HUES48 (cell line): ENCODE results near the gene TRIO.
"Not testable (repeated sequence)": the region's sequence is repeated elsewhere in the genome, so short reads cannot be mapped to it uniquely, and the experiment has no call there.

Experiments used
- H3K27ac ChIP-seq: one replicate; pipeline ENCODE4 v1.7.0; 2013; ENCODE audit warnings: low read depth, low read length, inconsistent platforms
- H3K27me3 ChIP-seq: 2 replicates; pipeline ENCODE4 v1.6.1; 2013; ENCODE audit warnings: mild to moderate bottlenecking, low read length; ENCODE audit not compliant: control insufficient read depth, insufficient read depth
- H3K36me3 ChIP-seq: 2 replicates; pipeline ENCODE4 v1.6.1; 2013; ENCODE audit warnings: low read length; ENCODE audit not compliant: control insufficient read depth, insufficient read depth
- H3K4me1 ChIP-seq: 2 replicates; pipeline ENCODE4 v1.6.1; 2013; ENCODE audit warnings: mild to moderate bottlenecking, low read length; ENCODE audit not compliant: control insufficient read depth, insufficient read depth
- H3K4me3 ChIP-seq: 2 replicates; pipeline ENCODE4 v1.5.1; 2013; ENCODE audit warnings: mild to moderate bottlenecking, low read depth, low read length
- H3K9ac ChIP-seq: 2 replicates; pipeline ENCODE4 v1.6.1; 2013; ENCODE audit warnings: mild to moderate bottlenecking, low read depth, low read length, moderate library complexity
- H3K9me3 ChIP-seq: 2 replicates; pipeline ENCODE4 v1.6.1; 2013; ENCODE audit warnings: low read length; ENCODE audit not compliant: control insufficient read depth, insufficient read depth

TRIO gene

GRCh38 chr5:14383923-14384322 is 240.8 kb downstream of the TRIO start:
- H3K36me3 ChIP-seq: peaks cover 66% of the 10 kb centered on the region
- no peak overlapping the region for H3K27ac ChIP-seq
- no peak overlapping the region for H3K9ac ChIP-seq
- no peaks in the 10 kb centered on the region for H3K27me3 ChIP-seq
- H3K4me1 ChIP-seq: peaks cover 26% of the 10 kb centered on the region
- no peak overlapping the region for H3K4me3 ChIP-seq
- no peaks in the 10 kb centered on the region for H3K9me3 ChIP-seq

- Histone ChIP-seq H3K27ac (no peak overlapping the region), H3K9me3 (no peaks in the 10 kb centered on the region), H3K36me3 (peaks cover 72% of the 10 kb centered on the region), H3K27me3 (no peaks in the 10 kb centered on the region), H3K9ac (no peak overlapping the region), H3K4me1 (peaks cover 26% of the 10 kb centered on the region), H3K4me3 (no peak overlapping the region)
Measured at GRCh38 chr5:14385019-14385418, 241.9 kb downstream of the TRIO start.

- Histone ChIP-seq H3K9ac (no peak overlapping the region), H3K27ac (peak overlapping the region; percentile 26), H3K4me1 (peaks cover 19% of the 10 kb centered on the region), H3K27me3 (no peaks in the 10 kb centered on the region), H3K9me3 (no peaks in the 10 kb centered on the region), H3K4me3 (no peak overlapping the region), H3K36me3 (peaks cover 75% of the 10 kb centered on the region)
Measured at GRCh38 chr5:14386884-14387624, 243.9 kb downstream of the TRIO start.

GRCh38 chr5:14388741-14389140 is 245.6 kb downstream of the TRIO start:
- Histone ChIP-seq H3K27me3 (no peaks in the 10 kb centered on the region), H3K4me3 (no peak overlapping the region), H3K36me3 (peaks cover 70% of the 10 kb centered on the region), H3K9ac (no peak overlapping the region), H3K4me1 (peaks cover 19% of the 10 kb centered on the region), H3K27ac (no peak overlapping the region), H3K9me3 (no peaks in the 10 kb centered on the region)

GRCh38 chr5:14392552-14392951 is 249.4 kb downstream of the TRIO start:
- not testable (repeated sequence) for H3K9ac ChIP-seq, H3K9me3 ChIP-seq, H3K4me1 ChIP-seq, H3K27ac ChIP-seq, H3K27me3 ChIP-seq, H3K4me3 ChIP-seq
- peaks cover 86% of the 10 kb centered on the region for H3K36me3 ChIP-seq

- Histone ChIP-seq H3K9me3 (no peaks in the 10 kb centered on the region), H3K4me3 (no peak overlapping the region), H3K4me1 (no peaks in the 10 kb centered on the region), H3K27me3 (no peaks in the 10 kb centered on the region), H3K9ac (no peak overlapping the region), H3K36me3 (peaks cover 82% of the 10 kb centered on the region), H3K27ac (no peak overlapping the region)
Measured at GRCh38 chr5:14394365-14394764, 251.2 kb downstream of the TRIO start.

GRCh38 chr5:14395411-14395810 is 252.3 kb downstream of the TRIO start:
- peaks cover 82% of the 10 kb centered on the region for H3K36me3 ChIP-seq
- H3K9me3 ChIP-seq: no peaks in the 10 kb centered on the region
- H3K4me3 ChIP-seq: no peak overlapping the region
- H3K27me3 ChIP-seq: no peaks in the 10 kb centered on the region
- H3K9ac ChIP-seq: no peak overlapping the region
- H3K4me1 ChIP-seq: no peaks in the 10 kb centered on the region
- no peak overlapping the region for H3K27ac ChIP-seq

- no peaks in the 10 kb centered on the region for H3K4me1 ChIP-seq
- no peak overlapping the region for H3K27ac ChIP-seq
- H3K36me3 ChIP-seq: peaks cover 82% of the 10 kb centered on the region
- no peaks in the 10 kb centered on the region for H3K27me3 ChIP-seq
- H3K9ac ChIP-seq: no peak overlapping the region
- no peaks in the 10 kb centered on the region for H3K9me3 ChIP-seq
- no peak overlapping the region for H3K4me3 ChIP-seq
Measured at GRCh38 chr5:14396066-14396465, 252.9 kb downstream of the TRIO start.

GRCh38 chr5:14396737-14397136 is 253.6 kb downstream of the TRIO start:
- peaks cover 82% of the 10 kb centered on the region for H3K36me3 ChIP-seq
- H3K27ac ChIP-seq: no peak overlapping the region

GRCh38 chr5:14397717-14398116 is 254.6 kb downstream of the TRIO start:
- Histone ChIP-seq H3K27me3 (no peaks in the 10 kb centered on the region), H3K4me3 (no peak overlapping the region), H3K36me3 (peaks cover 80% of the 10 kb centered on the region), H3K9ac (no peak overlapping the region), H3K4me1 (no peaks in the 10 kb centered on the region), H3K27ac (peak overlapping the region; percentile 11), H3K9me3 (no peaks in the 10 kb centered on the region)

More at GRCh38 chr5:14396737-14397136, 253.6 kb downstream of the TRIO start:
- Histone ChIP-seq H3K9me3 (no peaks in the 10 kb centered on the region), H3K27me3 (no peaks in the 10 kb centered on the region), H3K4me1 (no peaks in the 10 kb centered on the region), H3K4me3 (no peak overlapping the region), H3K9ac (no peak overlapping the region)

- Histone ChIP-seq H3K4me3 (no peak overlapping the region), H3K9ac (no peak overlapping the region), H3K9me3 (no peaks in the 10 kb centered on the region), H3K27me3 (no peaks in the 10 kb centered on the region), H3K27ac (peak overlapping the region; percentile 60), H3K4me1 (no peaks in the 10 kb centered on the region), H3K36me3 (peaks cover 68% of the 10 kb centered on the region)
Measured at GRCh38 chr5:14399054-14399692, 256.0 kb downstream of the TRIO start.
